ENCODE data around the gene TTC28. TPM values are rescaled to one million over a fixed set of nuclear protein-coding genes. Genes with fewer than 3 reads are reported as not detected.

TTC28 gene
- total RNA-seq, 1 experiment from 2014 or later = 0.12 TPM

DNA sequence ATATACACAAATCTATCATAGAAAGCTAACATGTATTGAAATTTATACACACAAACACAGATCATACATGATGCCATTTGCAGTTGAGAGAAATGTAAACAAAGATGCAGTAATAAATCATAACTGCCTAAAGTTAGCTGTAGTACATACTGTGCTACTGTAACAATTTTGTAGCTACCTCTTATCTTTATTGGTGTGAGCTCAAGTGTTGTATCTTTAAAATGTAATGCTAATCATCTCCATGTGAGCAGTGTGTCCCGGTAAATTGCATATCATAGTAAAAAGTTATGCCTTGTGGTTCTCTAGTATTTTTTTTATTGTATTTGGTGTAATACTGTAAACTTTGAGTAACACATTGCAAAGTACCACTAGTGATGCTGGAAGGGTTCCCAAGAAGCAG is 743.7 kb downstream of the TTC28 start:
- ATAC-seq (no peak), DNase-seq (ENCODE audit: low read depth, low spot score) (no peak)
- ChIA-PET RAD21 (ENCODE audit: low non-redundant PET in 1 of 2, low total read pairs in 2 of 2, uncharacterized antibody in 2 of 2, unreplicated experiment in 2 of 2) (no interaction called here), CTCF (interaction anchor here (0.7 kb wide), 1 partner anchor 1403 kb away, joined by 3 read pairs; no protein-coding TSS in a partner anchor), POLR2A (no interaction called here)
- Histone ChIP-seq H3K79me2 (ENCODE audit: insufficient read depth, low read length) (no peaks in the 10 kb centered on the region), H3K9me3 (ENCODE audit: control insufficient read depth in 1 of 2, insufficient read depth in 1 of 2, low read depth in 1 of 2, low read length in 2 of 2) (no peaks in the 10 kb centered on the region), H3K9me2 (ENCODE audit: insufficient read depth) (no peaks in the 10 kb centered on the region), H3K27ac (ENCODE audit: low read depth, low read length) (no peak overlapping the region), H3K36me3 (ENCODE audit: control insufficient read depth in 1 of 2, insufficient read depth in 2 of 2, low read length in 2 of 2) (no peaks in the 10 kb centered on the region), H3K9ac (ENCODE audit: low read length) (no peak overlapping the region), H3K4me2 (ENCODE audit: low read length) (no peak overlapping the region), H2AFZ (ENCODE audit: low read depth, low read length, poor library complexity, severe bottlenecking) (no peak overlapping the region), H4K20me1 (ENCODE audit: insufficient read depth) (no peaks in the 10 kb centered on the region), H3K27me3 (ENCODE audit: insufficient read depth, low read length) (no peaks in the 10 kb centered on the region), H3K4me1 (ENCODE audit: control insufficient read depth in 1 of 2, insufficient read depth in 2 of 2, low read length in 2 of 2) (no peaks in the 10 kb centered on the region), H3K4me3 (replicated peaks in 1 of 2; ENCODE audit: low read depth in 1 of 2, low read length in 2 of 2) (no peak overlapping the region)
- TF ChIP-seq EZH2phosphoT487 (IDR thresholded peaks at IDR 0.05; ENCODE audit: borderline replicate concordance) (no peak), ZFX (IDR thresholded peaks at IDR 0.05) (no peak), POLR2A (IDR thresholded peaks at IDR 0.05; ENCODE audit: borderline replicate concordance, extremely low read depth, insufficient read depth, insufficient read length) (no peak), CBX3 (IDR thresholded peaks at IDR 0.05; ENCODE audit: low read depth) (no peak), YY1 (IDR thresholded peaks at IDR 0.05; ENCODE audit: extremely low read depth, insufficient replicate concordance, low read depth, low read length) (no peak), JUND (IDR thresholded peaks at IDR 0.05) (no peak), SRF (IDR thresholded peaks at IDR 0.05; ENCODE audit: low read depth) (no peak), SIN3A (IDR thresholded peaks at IDR 0.05; ENCODE audit: low read depth) (no peak), TCF7L2 (IDR thresholded peaks at IDR 0.05; ENCODE audit: borderline replicate concordance, extremely low read depth, insufficient read depth, insufficient read length) (no peak), ELF1 (IDR thresholded peaks at IDR 0.05; ENCODE audit: borderline replicate concordance, low read depth) (no peak), POLR2AphosphoS5 (IDR thresholded peaks at IDR 0.05; ENCODE audit: low read depth, low read length) (no peak), EGR1 (IDR thresholded peaks at IDR 0.05; ENCODE audit: low read depth) (no peak), ZNF274 (IDR thresholded peaks at IDR 0.05; ENCODE audit: low read depth, low read length) (no peak), FOSL1 (IDR thresholded peaks at IDR 0.05; ENCODE audit: low read depth) (no peak), SP1 (IDR thresholded peaks at IDR 0.05; ENCODE audit: low read depth) (no peak)
- TF ChIP-seq, protein P1, sequence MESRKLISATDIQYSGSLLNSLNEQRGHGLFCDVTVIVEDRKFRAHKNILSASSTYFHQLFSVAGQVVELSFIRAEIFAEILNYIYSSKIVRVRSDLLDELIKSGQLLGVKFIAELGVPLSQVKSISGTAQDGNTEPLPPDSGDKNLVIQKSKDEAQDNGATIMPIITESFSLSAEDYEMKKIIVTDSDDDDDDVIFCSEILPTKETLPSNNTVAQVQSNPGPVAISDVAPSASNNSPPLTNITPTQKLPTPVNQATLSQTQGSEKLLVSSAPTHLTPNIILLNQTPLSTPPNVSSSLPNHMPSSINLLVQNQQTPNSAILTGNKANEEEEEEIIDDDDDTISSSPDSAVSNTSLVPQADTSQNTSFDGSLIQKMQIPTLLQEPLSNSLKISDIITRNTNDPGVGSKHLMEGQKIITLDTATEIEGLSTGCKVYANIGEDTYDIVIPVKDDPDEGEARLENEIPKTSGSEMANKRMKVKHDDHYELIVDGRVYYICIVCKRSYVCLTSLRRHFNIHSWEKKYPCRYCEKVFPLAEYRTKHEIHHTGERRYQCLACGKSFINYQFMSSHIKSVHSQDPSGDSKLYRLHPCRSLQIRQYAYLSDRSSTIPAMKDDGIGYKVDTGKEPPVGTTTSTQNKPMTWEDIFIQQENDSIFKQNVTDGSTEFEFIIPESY (IDR thresholded peaks at IDR 0.05; ENCODE audit: extremely low read depth, insufficient replicate concordance, low read length) = no peak
- TF ChIP-seq, protein P2, sequence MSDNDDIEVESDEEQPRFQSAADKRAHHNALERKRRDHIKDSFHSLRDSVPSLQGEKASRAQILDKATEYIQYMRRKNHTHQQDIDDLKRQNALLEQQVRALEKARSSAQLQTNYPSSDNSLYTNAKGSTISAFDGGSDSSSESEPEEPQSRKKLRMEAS (IDR thresholded peaks at IDR 0.05) = no peak
- TF ChIP-seq, protein P3, sequence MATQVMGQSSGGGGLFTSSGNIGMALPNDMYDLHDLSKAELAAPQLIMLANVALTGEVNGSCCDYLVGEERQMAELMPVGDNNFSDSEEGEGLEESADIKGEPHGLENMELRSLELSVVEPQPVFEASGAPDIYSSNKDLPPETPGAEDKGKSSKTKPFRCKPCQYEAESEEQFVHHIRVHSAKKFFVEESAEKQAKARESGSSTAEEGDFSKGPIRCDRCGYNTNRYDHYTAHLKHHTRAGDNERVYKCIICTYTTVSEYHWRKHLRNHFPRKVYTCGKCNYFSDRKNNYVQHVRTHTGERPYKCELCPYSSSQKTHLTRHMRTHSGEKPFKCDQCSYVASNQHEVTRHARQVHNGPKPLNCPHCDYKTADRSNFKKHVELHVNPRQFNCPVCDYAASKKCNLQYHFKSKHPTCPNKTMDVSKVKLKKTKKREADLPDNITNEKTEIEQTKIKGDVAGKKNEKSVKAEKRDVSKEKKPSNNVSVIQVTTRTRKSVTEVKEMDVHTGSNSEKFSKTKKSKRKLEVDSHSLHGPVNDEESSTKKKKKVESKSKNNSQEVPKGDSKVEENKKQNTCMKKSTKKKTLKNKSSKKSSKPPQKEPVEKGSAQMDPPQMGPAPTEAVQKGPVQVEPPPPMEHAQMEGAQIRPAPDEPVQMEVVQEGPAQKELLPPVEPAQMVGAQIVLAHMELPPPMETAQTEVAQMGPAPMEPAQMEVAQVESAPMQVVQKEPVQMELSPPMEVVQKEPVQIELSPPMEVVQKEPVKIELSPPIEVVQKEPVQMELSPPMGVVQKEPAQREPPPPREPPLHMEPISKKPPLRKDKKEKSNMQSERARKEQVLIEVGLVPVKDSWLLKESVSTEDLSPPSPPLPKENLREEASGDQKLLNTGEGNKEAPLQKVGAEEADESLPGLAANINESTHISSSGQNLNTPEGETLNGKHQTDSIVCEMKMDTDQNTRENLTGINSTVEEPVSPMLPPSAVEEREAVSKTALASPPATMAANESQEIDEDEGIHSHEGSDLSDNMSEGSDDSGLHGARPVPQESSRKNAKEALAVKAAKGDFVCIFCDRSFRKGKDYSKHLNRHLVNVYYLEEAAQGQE (IDR thresholded peaks at IDR 0.05; ENCODE audit: low read depth) = no peak
- TF ChIP-seq, protein P4, sequence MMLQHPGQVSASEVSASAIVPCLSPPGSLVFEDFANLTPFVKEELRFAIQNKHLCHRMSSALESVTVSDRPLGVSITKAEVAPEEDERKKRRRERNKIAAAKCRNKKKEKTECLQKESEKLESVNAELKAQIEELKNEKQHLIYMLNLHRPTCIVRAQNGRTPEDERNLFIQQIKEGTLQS (IDR thresholded peaks at IDR 0.05) = no peak
- BruUV-seq (replicated peaks) = no TSS peak
- intact Hi-C loops (cut with micrococcal nuclease) = no loop called here
